GM12878 (cell line): ENCODE measurements around the gene SLC6A20. TPM values are rescaled to one million over a fixed set of nuclear protein-coding genes. Genes with fewer than 3 reads are reported as not detected.

Experiments
- ATAC-seq: fragments of 200-7000 bp; cut with Tn5 transposase; 3 replicates; pipeline ENCODE4 v1.9.1; 2020; ENCODE audit warnings: mild to moderate bottlenecking, moderate library complexity
- BruUV-seq: library from RNA; stranded (reverse); fragments of 400-500 nt; replicated peaks from 2 replicates; lab custom pipeline; 2021; lab: Mats Ljungman, UMichigan
- CTCF ChIA-PET: fragments of 300-600 bp; sonication (Branson Sonifier 250); formaldehyde crosslinking; extraction: SDS; loops from one replicate; lab custom pipeline; 2021; ENCODE audit warnings: inconsistent platforms; lab: Yijun Ruan, JAX
- POLR2A ChIA-PET: fragments of 350-600 bp; formaldehyde crosslinking; extraction: SDS; loops from one replicate; lab custom pipeline; 2021; ENCODE audit warnings: inconsistent platforms; lab: Charles Lee
- RAD21 ChIA-PET: fragments of 300-600 bp; sonication (Branson Sonifier 250); formaldehyde crosslinking; loops from one replicate; lab custom pipeline; 2023; ENCODE audit warnings: antibody characterized with exemption; ENCODE audit not compliant: unreplicated experiment; lab: Charles Lee
- SMC1A ChIA-PET: fragments of 300-600 bp; sonication (Branson Sonifier 250); formaldehyde crosslinking; loops from one replicate; lab custom pipeline; 2023; ENCODE audit not compliant: unreplicated experiment, uncharacterized antibody; lab: Charles Lee
- DNase-seq: peaks from one replicate; pipeline ENCODE4 v3.0.0-alpha.2; 2011; ENCODE audit warnings: low read depth, low spot score
- FAIRE-seq: peaks from 3 replicates; lab custom pipeline; 2011; peaks lifted over from hg19 to GRCh38; lab: Jason Lieb, UNC
- H2AFZ ChIP-seq: 2 replicates; pipeline ENCODE4 v1.6.0; 2011; ENCODE audit warnings: low read depth, low read length, control low read depth; ENCODE audit not compliant: control insufficient read depth
- H3K27ac ChIP-seq: 2 replicates; pipeline ENCODE4 v1.5.1; 2011; ENCODE audit warnings: control low read depth; ENCODE audit not compliant: control insufficient read depth, insufficient read depth
- H3K27me3 ChIP-seq, 2 experiments: replicated peaks in 1 of 2; 2 replicates each; pipeline versions ENCODE4 v1.6.0 to v1.6.1; 2011; ENCODE audit warnings: low read length in 1 of 2; ENCODE audit not compliant: control insufficient read depth in 2 of 2, insufficient read depth in 2 of 2
- H3K36me3 ChIP-seq, 2 experiments: 2 replicates each; pipeline ENCODE4 v1.5.1; 2011; ENCODE audit warnings: low read length in 1 of 2; ENCODE audit not compliant: control insufficient read depth in 2 of 2, insufficient read depth in 2 of 2
- H3K4me1 ChIP-seq: 2 replicates; pipeline ENCODE4 v1.6.1; 2011; ENCODE audit warnings: mild to moderate bottlenecking, low read length, moderate library complexity, mixed read lengths; ENCODE audit not compliant: control insufficient read depth, insufficient read depth
- H3K4me2 ChIP-seq: 2 replicates; pipeline ENCODE4 v1.6.0; 2011; ENCODE audit warnings: control low read depth; ENCODE audit not compliant: control insufficient read depth, insufficient read depth
- H3K4me3 ChIP-seq: fragments of 200-600 bp; sonication (generic); 2 replicates; pipeline ENCODE4 v1.5.1; 2016
- H3K79me2 ChIP-seq: 2 replicates; pipeline ENCODE4 v1.6.0; 2011; ENCODE audit warnings: low read length; ENCODE audit not compliant: control insufficient read depth, insufficient read depth
- H3K9ac ChIP-seq: 2 replicates; pipeline ENCODE4 v1.8.0; 2011; ENCODE audit warnings: low read length, control low read depth, mixed read lengths; ENCODE audit not compliant: control insufficient read depth, insufficient read depth
- H3K9me3 ChIP-seq: replicated peaks from 3 replicates; pipeline ENCODE4 v1.5.1; 2011; ENCODE audit warnings: mild to moderate bottlenecking, low read length; ENCODE audit not compliant: control insufficient read depth, insufficient read depth
- H4K20me1 ChIP-seq: 2 replicates; pipeline ENCODE4 v1.6.0; 2011; ENCODE audit not compliant: control insufficient read depth, insufficient read depth
- CHD1 ChIP-seq: IDR thresholded peaks from 2 replicates; pipeline ENCODE4 v1.6.1; 2012; ENCODE audit warnings: low read depth, low read length, improper control_type of control experiment
- CREM ChIP-seq: IDR thresholded peaks from 2 replicates; pipeline ENCODE4 v1.6.1; 2014; ENCODE audit warnings: antibody characterized with exemption, low read depth
- ELK1 ChIP-seq: IDR thresholded peaks from 2 replicates; pipeline ENCODE4 v1.6.1; 2012; ENCODE audit warnings: low read depth, low read length, improper control_type of control experiment
- HDAC6 ChIP-seq: fragments of 200-600 bp; sonication (generic); IDR thresholded peaks from one replicate; pipeline ENCODE4 v1.8.0; 2017; ENCODE audit warnings: antibody characterized with exemption; ENCODE audit not compliant: unreplicated experiment
- IKZF1 ChIP-seq: fragments of 450-650 bp; conservative IDR thresholded peaks from 2 replicates; pipeline ENCODE4 v1.6.1; 2017; ENCODE audit warnings: antibody characterized with exemption, mild to moderate bottlenecking
- JUND ChIP-seq: IDR thresholded peaks from 2 replicates; pipeline ENCODE4 v1.6.1; 2012; ENCODE audit warnings: low read depth, mild to moderate bottlenecking, low read length, improper control_type of control experiment, moderate library complexity
- KLF5 ChIP-seq: fragments of 450-650 bp; IDR thresholded peaks from 2 replicates; pipeline ENCODE4 v1.6.1; 2014; ENCODE audit warnings: mild to moderate bottlenecking; ENCODE audit not compliant: partially characterized antibody
- MTA3 ChIP-seq: IDR thresholded peaks from 2 replicates; pipeline ENCODE4 v1.6.1; 2012; ENCODE audit warnings: low read length, inconsistent platforms, borderline replicate concordance
- PAX8 ChIP-seq: fragments of 450-650 bp; IDR thresholded peaks from 2 replicates; pipeline ENCODE4 v1.6.1; 2017; ENCODE audit warnings: mild to moderate bottlenecking, moderate library complexity
- RAD21 ChIP-seq: IDR thresholded peaks from 2 replicates; pipeline ENCODE4 v1.6.1; 2011; ENCODE audit warnings: mild to moderate bottlenecking, low read depth, low read length, moderate library complexity; ENCODE audit not compliant: insufficient read depth
- TARDBP ChIP-seq: IDR thresholded peaks from 2 replicates; pipeline ENCODE4 v1.6.1; 2016; ENCODE audit warnings: borderline replicate concordance
- USF1 ChIP-seq: IDR thresholded peaks from 2 replicates; pipeline ENCODE4 v1.6.1; 2011; ENCODE audit warnings: borderline replicate concordance, low read depth, mild to moderate bottlenecking, moderate library complexity, mixed read lengths, low read length; ENCODE audit not compliant: insufficient read depth; ENCODE audit errors: extremely low read length
- ZNF592 ChIP-seq: fragments of 450-650 bp; IDR thresholded peaks from 2 replicates; pipeline ENCODE4 v1.6.1; 2017; ENCODE audit warnings: mild to moderate bottlenecking, moderate library complexity
- WGBS: methylation state at CpG from one replicate; pipeline ENCODE4 v1.1.6; 2016; ENCODE audit warnings: low lambda C conversion rate; ENCODE audit not compliant: insufficient replicate concordance, insufficient coverage; ENCODE audit errors: missing lambda C conversion rate; 5-methylcytosine and 5-hydroxymethylcytosine counted together
- in situ Hi-C: fragments of 300-500 bp; cut with MboI; formaldehyde crosslinking; loops from 9 replicates; pipeline ENCODE4 v1.14.3; 2018; ENCODE audit warnings: mixed read lengths
- intact Hi-C: fragments of 100-400 bp; cut with micrococcal nuclease; formaldehyde crosslinking; loops from one replicate; pipeline ENCODE4 v1.14.2; 2022; ENCODE audit not compliant: unreplicated experiment
- polyA plus RNA-seq, 11 experiments: library from polyadenylated mRNA; depleted of rRNA in 4 of 11; unstranded in 6 of 11; stranded (reverse) in 5 of 11; fragments of >200 nt; fragmentation: Nextera tagmentation in 4 of 11; fragmentation: Illumina TruSeq in 1 of 11; extraction: Ambion mirVana in 4 of 11; extraction: Trizol in 1 of 11; gene quantifications; 1 replicate in 1 of 11; 2 replicates in 10 of 11; pipeline versions ENCODE4 v1.2.1 to v1.2.3, GENCODE V29; 2011 to 2016; ENCODE audit warnings: inconsistent platforms in 2 of 11, missing spikeins in 2 of 11, low read depth in 1 of 11
- total RNA-seq, 4 experiments: library from RNA; depleted of rRNA in 3 of 4; stranded (reverse); fragments of >200 nt in 3 of 4; fragmentation: Illumina TruSeq in 1 of 4; extraction: Trizol in 1 of 4; gene quantifications; 2 replicates each; pipeline versions ENCODE4 v1.2.1 to v1.2.3, GENCODE V29; 2013 to 2021
- TF ChIP-seq, protein P1 (sequence below): fragments of 450-650 bp; IDR thresholded peaks from 2 replicates; pipeline ENCODE4 v1.6.1; 2017; ENCODE audit warnings: mild to moderate bottlenecking, low read depth, inconsistent platforms; ENCODE audit not compliant: poor library complexity, severe bottlenecking

Gene SLC6A20
- total and polyA plus RNA-seq, 10 of the 15 experiments (the other 5 are each of a cell fraction or from before 2014, with no cell fraction given) = 0.31 to 4.1 (median 1.1) TPM

DNA sequence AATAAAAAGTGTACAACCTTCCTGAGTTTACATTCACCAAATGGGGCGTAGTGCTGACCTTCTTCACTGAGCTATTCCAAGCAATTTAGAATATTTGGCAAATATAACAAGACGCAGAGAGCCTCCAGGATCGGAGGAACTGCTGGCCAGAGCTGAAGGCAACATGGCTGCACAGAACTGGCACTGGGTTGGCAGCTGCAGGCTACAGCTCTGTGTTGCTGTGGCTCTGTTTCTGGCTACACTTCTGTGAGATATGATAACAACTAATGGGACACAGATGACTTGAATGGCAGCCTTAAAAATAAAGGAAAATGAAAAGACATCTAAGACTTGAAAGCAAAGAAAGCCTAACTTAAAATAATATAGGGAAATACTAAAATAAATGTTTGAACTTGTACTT is 10.8 kb upstream of the SLC6A20 start:
- Histone ChIP-seq H3K79me2 (no peaks in the 10 kb centered on the region), H3K27ac (no peak overlapping the region), H3K4me1 (no peaks in the 10 kb centered on the region), H3K4me3 (no peak overlapping the region), H4K20me1 (no peaks in the 10 kb centered on the region)
- in situ Hi-C loops (no loop called here), intact Hi-C loops (no loop called here)
- no TSS peak for BruUV-seq
- 46% methylated on average over 3 of the region's 3 CpGs for WGBS
- DNase-seq = no peak
- ChIA-PET CTCF (interaction anchor here (0.7 kb wide), 2 partner anchors 23 to 1859 kb away, joined by 3 read pairs; no protein-coding TSS in a partner anchor), SMC1A (interaction anchor here (1.1 kb wide), 1 partner anchor 8 kb away, joined by 3 read pairs; no protein-coding TSS in a partner anchor)
- TF ChIP-seq TARDBP (no peak), USF1 (no peak), JUND (no peak), PAX8 (no peak), RAD21 (no peak), CHD1 (no peak), ELK1 (no peak), IKZF1 (no peak), MTA3 (no peak), KLF5 (no peak), CREM (no peak), HDAC6 (no peak), ZNF592 (no peak)
- TF ChIP-seq, protein P1, sequence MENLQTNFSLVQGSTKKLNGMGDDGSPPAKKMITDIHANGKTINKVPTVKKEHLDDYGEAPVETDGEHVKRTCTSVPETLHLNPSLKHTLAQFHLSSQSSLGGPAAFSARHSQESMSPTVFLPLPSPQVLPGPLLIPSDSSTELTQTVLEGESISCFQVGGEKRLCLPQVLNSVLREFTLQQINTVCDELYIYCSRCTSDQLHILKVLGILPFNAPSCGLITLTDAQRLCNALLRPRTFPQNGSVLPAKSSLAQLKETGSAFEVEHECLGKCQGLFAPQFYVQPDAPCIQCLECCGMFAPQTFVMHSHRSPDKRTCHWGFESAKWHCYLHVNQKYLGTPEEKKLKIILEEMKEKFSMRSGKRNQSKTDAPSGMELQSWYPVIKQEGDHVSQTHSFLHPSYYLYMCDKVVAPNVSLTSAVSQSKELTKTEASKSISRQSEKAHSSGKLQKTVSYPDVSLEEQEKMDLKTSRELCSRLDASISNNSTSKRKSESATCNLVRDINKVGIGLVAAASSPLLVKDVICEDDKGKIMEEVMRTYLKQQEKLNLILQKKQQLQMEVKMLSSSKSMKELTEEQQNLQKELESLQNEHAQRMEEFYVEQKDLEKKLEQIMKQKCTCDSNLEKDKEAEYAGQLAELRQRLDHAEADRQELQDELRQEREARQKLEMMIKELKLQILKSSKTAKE = no peak
- TF ChIP-seq, all 136 proteins: peak for 0
- Histone ChIP-seq H3K27me3 (no peaks in the 10 kb centered on the region), H3K36me3 (no peaks in the 10 kb centered on the region; a peak in 1 of 4 replicates), H3K9ac (no peak overlapping the region), H2AFZ (no peak overlapping the region), H3K4me2 (no peak overlapping the region), H3K9me3 (no peaks in the 10 kb centered on the region)
- ChIA-PET POLR2A (interaction anchor here (0.7 kb wide), 1 partner anchor 78 kb away, joined by 3 read pairs; no protein-coding TSS in a partner anchor), RAD21 (interaction anchor here (1.0 kb wide), 1 partner anchor 122 kb away, joined by 3 read pairs; no protein-coding TSS in a partner anchor)
- FAIRE-seq (no peak), ATAC-seq (no peak)
